Pancreas (tissue), 10 donors: ENCODE measurements around the gene EMC10. TPM values are rescaled to one million over a fixed set of nuclear protein-coding genes. Genes with fewer than 3 reads are reported as not detected.

ENCODE experiments used
- ATAC-seq, 4 donors: fragments of 200-7000 bp; cut with Tn5 transposase; one replicate each; pipeline versions ENCODE4 v1.8.0 to v1.9.1; 2020; ENCODE audit warnings: mild to moderate bottlenecking in 4 of 4, moderate library complexity in 4 of 4
- DNase-seq, 6 donors: peaks; one replicate each; pipeline ENCODE4 v3.0.0-alpha.2; 2020
- FAIRE-seq: peaks from 2 replicates; lab custom pipeline; 2012; peaks lifted over from hg19 to GRCh38; lab: Jason Lieb, UNC
- H3K27ac ChIP-seq, 4 donors: fragments of 200-600 bp; sonication (generic); 1 replicate in 3 of 4; 2 replicates in 1 of 4; pipeline versions ENCODE4 v1.5.0 to v1.8.0; 2020
- H3K27me3 ChIP-seq, 4 donors: fragments of 200-600 bp; one replicate each; pipeline ENCODE4 v1.8.0; 2021
- H3K36me3 ChIP-seq, 3 donors: fragments of 200-600 bp; sonication (generic) in 1 of 3; one replicate each; pipeline versions ENCODE4 v1.5.0 to v1.8.0; 2020 to 2021
- H3K4me1 ChIP-seq, 3 donors: fragments of 200-600 bp; one replicate each; pipeline ENCODE4 v1.8.0; 2021
- H3K4me3 ChIP-seq, 4 donors: fragments of 200-600 bp; sonication (generic) in 2 of 4; one replicate each; pipeline versions ENCODE4 v1.5.0 to v1.8.0; 2020 to 2021
- H3K9me3 ChIP-seq, 4 donors: fragments of 200-600 bp; one replicate each; pipeline ENCODE4 v1.8.0; 2021
- CTCF ChIP-seq, 4 donors: fragments of 200-600 bp; sonication (generic) in 3 of 4; IDR thresholded peaks; one replicate each; pipeline versions ENCODE4 v1.5.0 to v1.8.0; 2021; ENCODE audit warnings: antibody characterized with exemption in 4 of 4
- WGBS, 2 donors: extraction: QIAGEN DNeasy Blood & Tissue Kit; methylation state at CpG; one replicate each; pipeline ENCODE4 v1.1.7; 2013; 5-methylcytosine and 5-hydroxymethylcytosine counted together
- intact Hi-C, 3 donors: fragments of 100-400 bp; cut with DNase I; formaldehyde crosslinking; loops; one replicate each; pipeline versions ENCODE4 v1.11.1 to v1.14.2; 2022
- polyA plus RNA-seq, 2 donors: library from polyadenylated mRNA; stranded (reverse); fragments of 200-250 nt; gene quantifications; one replicate each; pipeline ENCODE4 v1.2.3, GENCODE V29; 2013
- total RNA-seq, 6 donors: library from RNA; stranded (reverse); fragmentation: NEBNext Ultra II Directional in 4 of 6; extraction: Animal tissue kit (Norgen Biotek cat#: 25700) in 4 of 6; gene quantifications; one replicate each; pipeline versions ENCODE4 v1.2.1 to v1.2.4, GENCODE V29; 2021 to 2023
- donor health status: healthy with polysubstance abuse.
- donor health status: DM: no; HTN: no; CAD: no; lungs with moderate emphysema.
- donor health status: DM: no; HTN: no; CAD: no.
- donor health status: control.
- donor health status: control.
- donor health status: Bipolar disorder and iron deficiency.
- donor health status: DM: yes; HTN: yes; CAD: no.
- donor health status: DM: no; HTN: no; CAD: no.
- donor health status: DM: no; HTN: no; CAD: no.
- donor health status: DM: yes; HTN: yes; CAD: no.

The EMC10 gene
- total and polyA plus RNA-seq, 8 donors: 34.7 to 160 (median 69.9) TPM

GRCh38 chr19:50480281-50481111 lies 4.2 kb downstream of the EMC10 start:
- Histone ChIP-seq H3K27me3 (no peaks in the 10 kb centered on the region), H3K4me3 (no peak overlapping the region), H3K36me3 (peaks cover 0 to 28% (median 25%) of the 10 kb centered on the region in 3 donors), H3K9me3 (no peaks in the 10 kb centered on the region), H3K4me1 (peaks cover 0 to 11% (median 0%) of the 10 kb centered on the region in 3 donors), H3K27ac (no peak overlapping the region)
- TF ChIP-seq CTCF (IDR thresholded peaks at IDR 0.05): no peak
- intact Hi-C loops: no loop called here
- DNase-seq (peak in 1 of 6 donors; percentile 46), FAIRE-seq (no peak), ATAC-seq (no peak)
- 90 to 91% methylated on average over 36 to 37 of the region's 37 CpGs for WGBS, 2 donors

GRCh38 chr19:50481351-50482149 lies 5.2 kb downstream of the EMC10 start:
- Histone ChIP-seq H3K9me3 (no peaks in the 10 kb centered on the region), H3K4me1 (peaks cover 0 to 11% (median 0%) of the 10 kb centered on the region in 3 donors), H3K4me3 (no peak overlapping the region), H3K36me3 (peaks cover 0 to 28% (median 25%) of the 10 kb centered on the region in 3 donors), H3K27me3 (no peaks in the 10 kb centered on the region), H3K27ac (no peak overlapping the region)
- DNase-seq (peak in 3 of 6 donors; percentile 31 to 62 (median 43)), ATAC-seq (no peak), FAIRE-seq (no peak)
- WGBS, 2 donors: 93 to 96% methylated on average over 15 to 27 of the region's 27 CpGs
- intact Hi-C loops: no loop called here
- no peak for TF ChIP-seq CTCF (IDR thresholded peaks at IDR 0.05)

- ATAC-seq: no peak
- peaks cover 0 to 28% (median 25%) of the 10 kb centered on the region in 3 donors for H3K36me3 ChIP-seq
- DNase-seq: peak in 1 of 6 donors; percentile 52
Measured at GRCh38 chr19:50482271-50482855, 6.1 kb downstream of the EMC10 start.

GRCh38 chr19:50482916-50483315 lies 6.6 kb downstream of the EMC10 start:
- Histone ChIP-seq H3K27ac (no peak overlapping the region), H3K4me3 (no peak overlapping the region), H3K36me3 (peaks cover 0 to 28% (median 25%) of the 10 kb centered on the region in 3 donors), H3K27me3 (no peaks in the 10 kb centered on the region), H3K4me1 (peaks cover 0 to 2% (median 0%) of the 10 kb centered on the region in 3 donors), H3K9me3 (no peaks in the 10 kb centered on the region)
- intact Hi-C loops: no loop called here
- no peak for FAIRE-seq
- WGBS, 2 donors: 87 to 88% methylated on average over 10 of the region's 10 CpGs
- TF ChIP-seq CTCF (IDR thresholded peaks at IDR 0.05): no peak
- DNase-seq: peak in 2 of 6 donors; percentile 2 to 21
- no peak for ATAC-seq

More at GRCh38 chr19:50482271-50482855, 6.1 kb downstream of the EMC10 start:
- Histone ChIP-seq H3K27ac (no peak overlapping the region), H3K9me3 (no peaks in the 10 kb centered on the region), H3K4me1 (peaks cover 0 to 8% (median 0%) of the 10 kb centered on the region in 3 donors), H3K27me3 (no peaks in the 10 kb centered on the region), H3K4me3 (no peak overlapping the region)
- intact Hi-C loops: no loop called here
- 85 to 89% methylated on average over 15 to 16 of the region's 16 CpGs for WGBS, 2 donors
- no peak for TF ChIP-seq CTCF (IDR thresholded peaks at IDR 0.05)
- FAIRE-seq: no peak
